NOMO-1 (cell line): ENCODE results near the gene LILRA6.
"Not testable (repeated sequence)": the region's sequence is repeated elsewhere in the genome, so short reads cannot be mapped to it uniquely, and the experiment has no call there.

ENCODE experiments used
- DNase-seq, 2 experiments: peaks; one replicate each; lab custom pipeline; 2025; ENCODE audit not compliant: unreplicated experiment in 2 of 2; lab: John Stamatoyannopoulos, UW

LILRA6 gene

DNA sequence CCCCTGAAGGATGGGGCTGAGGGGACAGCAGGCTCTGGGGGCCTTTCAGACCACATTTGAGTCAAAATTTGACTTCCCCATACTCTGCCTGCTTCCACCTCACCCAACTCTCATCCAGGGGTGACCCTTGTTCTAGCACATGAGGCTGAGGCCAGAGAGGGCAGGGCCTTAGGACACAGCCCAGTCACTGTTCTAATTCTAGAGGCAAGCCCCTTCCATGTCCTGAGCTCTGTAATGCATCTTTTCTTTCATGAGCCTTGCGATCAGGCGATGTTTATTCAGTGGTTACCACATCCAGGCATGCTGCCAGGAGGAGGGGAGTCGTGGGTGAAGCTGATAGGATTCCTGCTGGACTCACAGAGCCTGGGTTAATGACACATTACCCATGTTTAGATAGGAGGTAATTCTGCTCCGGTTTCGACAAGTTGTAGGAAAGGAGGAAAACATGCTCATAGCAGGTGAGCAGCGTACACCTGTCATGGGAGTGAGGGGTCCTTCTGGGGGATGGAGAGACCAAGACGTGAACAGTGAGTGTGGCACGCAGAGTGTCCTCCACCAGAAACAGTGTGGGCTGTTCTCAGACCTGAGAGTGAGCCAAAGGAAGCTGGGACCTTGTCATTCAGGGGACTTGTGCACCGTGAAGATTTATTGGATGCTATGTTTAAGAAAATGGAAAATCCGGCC lies 32.6 kb downstream of the LILRA6 start:
- DNase-seq = peak; percentile 31 to 36

DNA sequence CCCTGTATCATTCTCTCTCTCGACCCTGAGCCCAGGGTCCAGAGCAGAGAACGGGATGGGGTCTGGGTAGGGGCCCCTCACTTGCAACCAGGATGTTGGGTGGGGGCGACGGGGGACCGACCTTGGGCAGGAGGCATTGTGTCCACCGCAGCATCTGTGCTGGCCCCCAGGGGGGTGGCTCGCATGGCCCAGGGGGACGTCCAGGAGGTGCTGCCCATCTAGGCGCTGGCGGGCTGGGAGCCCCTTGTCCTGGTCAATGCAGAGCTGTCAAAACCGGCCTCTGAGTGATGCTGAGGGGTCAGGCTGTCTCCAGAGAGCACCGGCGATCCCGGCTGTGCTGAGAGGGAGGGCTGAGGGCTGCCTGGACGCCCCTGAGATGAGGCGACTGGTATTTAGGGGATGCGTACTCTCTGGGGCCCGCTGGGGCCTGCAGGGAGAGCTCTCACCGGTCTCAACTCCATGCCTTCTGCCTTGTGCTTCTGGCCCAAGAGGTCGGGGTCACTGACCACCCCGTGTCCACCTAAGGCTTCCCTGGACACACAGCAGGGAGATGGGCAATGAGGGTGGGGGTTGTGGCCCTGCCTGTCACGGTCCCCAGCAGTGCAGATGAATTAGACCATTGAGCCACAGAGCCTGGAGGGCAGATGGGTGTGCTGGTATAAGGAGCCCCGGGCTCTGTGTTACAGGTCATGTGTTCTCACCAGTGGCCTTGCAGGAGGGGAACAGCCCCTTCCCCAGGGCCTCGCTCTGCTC lies 33.4 kb downstream of the LILRA6 start:
- DNase-seq = no peak

DNA sequence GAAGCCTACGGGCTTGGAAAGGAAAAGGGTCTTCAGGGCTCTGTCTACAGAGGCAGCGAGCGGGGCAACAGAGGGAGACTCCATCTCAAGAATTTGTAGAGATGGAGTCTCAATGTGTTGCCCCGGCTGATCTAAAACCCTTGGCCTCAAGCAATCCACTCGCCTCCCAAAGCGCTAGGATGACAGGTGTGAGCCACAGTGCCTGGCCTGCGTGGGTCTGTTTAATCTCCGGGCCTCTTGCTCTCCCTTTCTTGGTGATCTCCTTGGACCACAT lies 33.9 kb downstream of the LILRA6 start:
- DNase-seq = no peak

DNA sequence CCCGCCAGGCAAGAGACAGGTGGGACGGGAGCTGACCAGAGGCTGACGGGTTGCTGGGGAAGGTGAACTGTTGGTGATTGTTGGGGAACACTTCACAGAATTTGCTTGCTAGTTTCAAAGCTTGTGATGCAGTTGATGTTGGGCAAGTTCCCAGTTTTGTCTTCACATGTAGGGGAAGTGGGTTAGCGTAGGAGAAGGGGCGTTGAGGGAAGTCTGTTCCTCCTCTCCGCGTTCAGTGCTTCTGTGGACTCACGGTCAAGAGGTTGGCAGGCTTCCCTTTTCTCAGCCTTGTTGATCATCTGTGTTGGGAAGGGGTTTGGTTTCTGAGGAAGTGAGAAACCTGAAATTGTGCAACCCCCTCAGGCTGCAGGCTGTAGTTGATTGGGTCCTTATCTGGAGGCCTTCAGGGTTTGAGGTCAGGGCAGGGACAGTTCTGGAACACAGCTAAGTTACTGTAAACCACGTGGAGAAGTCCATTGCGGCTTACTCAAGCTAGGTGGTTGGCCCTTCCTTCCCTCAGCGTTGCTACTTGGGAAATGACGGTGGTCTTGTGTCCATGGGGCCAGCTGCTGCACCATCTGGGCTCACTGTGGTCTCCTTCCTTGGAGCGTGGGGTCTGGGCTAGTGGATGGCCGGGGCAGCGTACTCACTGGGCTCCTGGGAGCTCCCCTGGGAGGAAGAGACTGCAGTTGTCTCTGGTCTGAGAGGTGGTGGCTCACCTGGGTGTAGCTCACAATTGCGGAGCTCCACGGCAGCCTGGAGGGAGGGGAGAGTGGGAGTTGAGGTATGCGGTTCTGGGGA lies 34.4 kb downstream of the LILRA6 start:
- DNase-seq = peak; percentile 97 to 100

DNA sequence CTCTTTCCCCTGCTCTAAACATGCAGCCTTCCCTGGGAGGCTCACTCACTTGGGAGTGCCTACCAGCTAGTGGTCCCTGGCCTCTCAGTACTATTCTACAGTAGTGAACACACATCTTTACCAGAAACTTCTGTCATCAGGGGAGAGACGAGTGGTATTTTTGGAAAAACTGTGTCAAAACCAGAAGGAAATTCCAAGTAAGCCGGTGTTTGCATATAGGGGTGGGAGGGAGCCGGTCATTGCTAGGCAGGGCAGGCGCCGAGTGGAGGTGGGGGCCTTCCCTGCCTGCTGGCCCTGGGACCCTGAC lies 35.0 kb downstream of the LILRA6 start:
- DNase-seq = peak in 1 of 2 experiments; percentile 50

DNA sequence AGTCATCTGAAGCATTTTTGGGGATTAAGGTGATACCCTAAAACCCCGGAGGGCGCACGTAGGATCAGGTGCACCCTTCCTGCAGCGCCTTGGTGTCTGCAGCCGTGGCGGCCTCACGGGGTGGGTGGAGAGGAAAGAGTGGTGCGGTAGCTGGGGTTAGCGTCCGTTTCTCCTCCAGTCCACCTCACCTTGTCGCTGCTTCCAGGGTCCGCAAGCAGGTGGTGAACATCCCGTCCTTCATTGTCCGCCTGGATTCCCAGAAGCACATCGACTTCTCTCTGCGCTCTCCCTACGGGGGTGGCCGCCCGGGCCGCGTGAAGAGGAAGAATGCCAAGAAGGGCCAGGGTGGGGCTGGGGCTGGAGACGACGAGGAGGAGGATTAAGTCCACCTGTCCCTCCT lies 35.4 kb downstream of the LILRA6 start:
- DNase-seq = not testable (repeated sequence)

DNA sequence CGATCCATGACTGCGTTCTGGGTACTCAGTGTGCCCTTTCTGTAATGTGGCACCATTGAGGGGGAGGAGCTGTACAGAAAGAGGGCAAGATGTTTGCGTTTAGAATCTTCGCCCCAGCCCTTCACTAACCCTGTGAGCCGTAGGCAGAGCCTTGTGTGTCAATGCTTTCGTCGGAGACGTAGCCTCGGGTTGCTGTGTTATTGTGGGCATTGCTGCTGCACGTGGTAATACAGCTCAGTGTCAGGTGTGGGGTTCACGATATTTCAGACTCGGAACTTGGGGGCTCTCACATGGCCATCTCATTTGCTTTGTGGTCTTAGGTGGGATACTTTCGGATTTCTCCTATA lies 35.8 kb downstream of the LILRA6 start:
- no peak for DNase-seq

DNA sequence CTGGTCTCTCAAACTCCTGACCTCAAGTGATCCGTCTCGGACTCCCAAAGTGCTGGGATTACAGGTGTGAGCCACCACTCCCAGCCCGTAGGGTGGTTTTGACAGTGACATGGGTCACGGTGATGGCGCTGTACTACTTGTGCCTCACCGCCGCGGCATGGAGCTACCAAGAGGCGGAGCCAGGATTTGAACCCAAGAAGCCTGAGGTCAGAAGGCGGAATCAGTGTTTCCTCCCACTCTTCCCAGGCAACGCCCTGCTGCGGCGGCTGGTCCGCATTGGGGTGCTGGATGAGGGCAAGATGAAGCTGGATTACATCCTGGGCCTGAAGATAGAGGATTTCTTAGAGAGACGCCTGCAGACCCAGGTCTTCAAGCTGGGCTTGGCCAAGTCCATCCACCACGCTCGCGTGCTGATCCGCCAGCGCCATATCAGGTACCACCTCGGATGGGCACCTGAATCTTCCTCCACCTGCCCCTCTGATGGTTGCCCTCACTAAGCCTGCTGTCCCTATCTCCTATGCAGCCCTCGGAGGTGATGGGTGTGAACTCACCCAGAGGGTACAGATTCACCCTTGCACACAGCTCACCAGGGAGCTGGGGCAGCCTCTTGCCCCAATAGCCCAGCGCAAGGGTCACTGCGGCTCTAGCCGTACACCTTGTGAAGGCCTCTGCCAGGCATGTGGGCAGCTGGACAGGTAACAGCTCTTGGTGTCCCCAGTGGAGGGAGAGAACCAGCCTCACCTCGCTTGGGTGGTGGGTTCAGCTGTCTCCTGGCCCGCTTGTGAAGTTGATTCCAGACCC lies 36.4 kb downstream of the LILRA6 start:
- DNase-seq = no peak

DNA sequence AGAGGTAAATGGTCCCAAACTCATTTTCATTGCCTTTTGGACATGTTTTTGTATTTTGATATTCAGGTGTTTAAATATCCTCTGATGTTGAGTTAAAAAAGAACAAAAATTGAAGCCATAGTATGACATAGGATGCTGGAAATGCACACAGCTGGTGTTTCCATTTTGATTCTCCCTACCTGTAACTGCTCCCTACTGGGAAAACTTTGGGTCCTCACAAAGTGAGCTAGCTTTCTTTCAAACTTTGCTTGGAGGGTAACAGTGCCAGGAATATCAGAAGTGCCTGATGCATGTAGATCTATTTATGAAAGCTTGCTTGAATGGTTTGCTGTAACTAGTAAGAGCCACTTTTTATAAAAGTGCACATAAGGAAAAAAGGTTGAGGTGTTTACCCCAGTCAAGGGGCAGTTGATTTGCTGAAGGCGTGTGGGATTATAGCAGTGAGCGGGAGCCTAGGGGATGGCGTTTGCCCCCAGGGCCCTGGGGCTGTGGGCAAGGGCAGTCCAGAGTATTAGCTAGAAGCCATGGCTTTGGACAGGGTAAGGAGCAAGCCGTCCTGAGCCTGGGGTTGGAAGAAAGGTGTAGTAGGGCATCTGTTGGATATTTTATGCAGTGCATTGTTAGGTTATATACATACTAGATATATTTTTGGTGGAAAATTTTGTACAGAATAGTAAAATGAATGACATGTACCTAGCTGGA lies 37.7 kb downstream of the LILRA6 start:
- no peak for DNase-seq

DNA sequence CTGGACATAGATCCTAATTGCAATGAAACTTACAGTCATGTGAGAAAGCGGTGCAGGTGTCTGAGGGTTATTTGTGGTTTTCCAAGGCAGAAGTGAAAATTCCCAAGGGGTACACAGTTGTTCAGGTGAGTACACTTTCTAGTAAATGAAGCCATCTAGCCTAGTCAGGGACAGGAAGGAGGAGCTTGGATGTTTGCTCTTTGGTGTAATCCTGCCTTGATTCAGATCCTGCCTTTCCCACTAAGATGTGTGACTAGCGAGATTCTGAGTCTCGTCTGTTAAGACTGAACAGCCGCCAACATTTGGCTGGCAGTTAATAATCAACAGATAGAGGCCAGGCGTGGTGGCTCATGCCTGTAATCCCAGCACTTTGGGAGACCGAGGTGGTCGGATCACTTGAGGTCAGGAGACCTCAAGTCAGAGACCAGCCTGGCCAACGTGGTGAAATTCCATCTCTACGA lies 39.4 kb downstream of the LILRA6 start:
- no peak for DNase-seq

DNA sequence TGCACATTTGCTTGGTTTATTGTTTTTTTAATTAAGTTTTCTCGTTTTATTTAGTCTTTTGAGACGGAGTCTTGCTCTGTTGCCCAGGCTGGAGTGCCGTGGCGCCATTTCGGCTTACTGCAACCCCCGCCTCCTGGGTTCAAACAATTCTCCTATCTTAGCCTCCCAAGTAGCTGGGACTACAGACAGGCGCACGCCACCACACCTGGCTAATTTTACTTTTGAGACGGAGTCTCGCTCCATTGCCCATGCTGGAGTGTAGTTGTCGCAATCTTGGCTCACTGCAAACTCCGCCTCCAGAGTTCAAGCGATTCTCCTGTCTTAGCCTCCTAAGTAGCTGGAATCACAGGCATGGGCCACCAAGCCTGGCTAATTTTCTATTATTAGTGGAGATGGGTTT lies 40.6 kb downstream of the LILRA6 start:
- peak in 1 of 2 experiments; percentile 17 for DNase-seq

DNA sequence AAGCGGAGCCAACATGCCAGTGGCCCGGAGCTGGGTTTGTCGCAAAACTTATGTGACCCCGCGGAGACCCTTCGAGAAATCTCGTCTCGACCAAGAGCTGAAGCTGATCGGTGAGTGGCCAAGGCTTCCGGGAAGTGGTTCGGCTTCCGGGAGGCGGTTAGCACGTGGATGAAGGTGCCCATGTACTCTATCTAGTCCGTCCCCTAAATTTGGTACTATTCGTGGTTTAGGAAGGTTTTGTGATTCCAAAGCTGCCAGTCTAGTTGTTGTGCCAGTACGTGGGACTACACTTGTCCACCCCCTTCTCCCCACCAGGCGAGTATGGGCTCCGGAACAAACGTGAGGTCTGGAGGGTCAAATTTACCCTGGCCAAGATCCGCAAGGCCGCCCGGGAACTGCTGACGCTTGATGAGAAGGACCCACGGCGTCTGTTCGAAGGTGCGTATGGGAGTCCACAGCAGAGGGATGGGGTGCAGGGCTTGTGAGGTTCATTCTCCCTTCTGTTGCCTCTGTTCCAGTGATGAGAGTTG lies 41.4 kb downstream of the LILRA6 start:
- DNase-seq = no peak

DNA sequence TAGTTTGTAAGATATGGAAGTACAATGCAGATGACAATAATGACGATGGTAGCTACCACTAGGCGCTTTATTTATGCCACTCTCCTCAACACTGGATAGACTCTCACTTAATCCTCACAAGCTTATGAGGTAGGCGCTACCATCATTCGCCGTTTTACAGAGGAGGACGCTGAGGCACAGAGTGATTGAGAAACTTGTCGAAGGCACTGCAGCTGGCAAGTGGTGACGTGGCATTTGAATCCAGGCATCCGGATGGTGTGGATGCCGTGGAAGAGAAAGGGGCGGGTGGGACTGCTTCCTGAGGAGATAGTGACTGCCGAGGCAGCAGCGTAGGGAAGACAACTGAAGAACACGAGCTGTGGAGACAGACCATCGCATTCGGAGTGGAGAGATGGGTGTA lies 43.2 kb downstream of the LILRA6 start:
- no peak for DNase-seq

DNA sequence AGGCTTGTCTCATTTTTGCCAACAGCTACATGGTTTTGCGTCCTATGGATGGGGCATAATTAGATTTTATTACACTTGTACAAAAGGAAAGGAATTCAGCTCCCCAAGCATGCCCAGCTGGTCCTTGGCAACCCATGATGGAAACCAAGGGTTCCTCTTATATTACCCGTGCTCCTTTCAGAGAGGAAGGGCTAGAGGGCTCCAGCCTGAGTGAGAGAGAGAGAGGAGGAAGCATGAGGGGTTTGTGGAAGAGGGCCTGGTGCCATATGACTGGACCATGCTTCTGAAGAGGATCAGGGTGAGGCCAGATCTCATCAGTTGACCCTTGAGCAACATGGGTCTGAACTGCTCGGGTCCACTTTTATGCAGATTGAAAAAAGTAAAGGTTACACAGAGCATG lies 45.5 kb downstream of the LILRA6 start:
- no peak for DNase-seq

DNA sequence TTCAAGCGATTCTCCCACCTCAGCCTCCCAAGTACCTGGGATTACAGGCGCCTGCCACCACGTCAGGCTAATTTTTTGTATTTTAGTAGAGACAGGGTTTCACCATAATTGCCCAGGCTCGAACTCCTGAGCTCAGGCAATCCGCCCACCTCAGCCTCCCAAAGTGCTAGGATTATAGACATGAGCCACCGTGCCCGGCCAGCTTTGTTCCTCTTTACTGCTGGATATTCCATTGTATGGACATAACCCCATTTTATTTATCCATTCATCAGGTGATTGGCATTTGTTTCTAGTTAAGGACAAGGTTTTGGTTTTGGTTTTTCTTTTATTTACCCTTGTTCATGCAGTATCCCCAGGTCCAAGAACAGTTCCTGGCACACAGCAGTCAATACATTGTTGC lies 46.1 kb downstream of the LILRA6 start:
- no peak for DNase-seq

DNA sequence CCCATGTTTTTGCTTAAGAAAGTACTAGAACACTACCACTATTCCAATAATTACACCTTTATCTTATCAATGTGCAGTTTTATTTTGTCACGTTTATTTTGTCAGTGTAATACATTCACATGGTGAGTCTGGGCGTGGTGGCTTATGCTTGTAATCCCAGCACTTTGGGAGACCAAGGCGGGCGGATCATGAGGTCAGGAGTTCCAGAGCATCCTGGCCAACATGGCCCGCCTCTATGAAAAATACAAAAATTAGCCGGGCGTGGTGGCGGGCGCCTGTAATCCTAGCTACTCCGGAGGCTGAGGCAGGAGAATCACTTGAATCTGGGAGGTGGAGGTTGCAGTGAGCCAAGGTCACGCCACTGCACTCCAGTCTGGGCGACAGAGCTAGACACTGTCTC lies 48.1 kb downstream of the LILRA6 start:
- not testable (repeated sequence) for DNase-seq

DNA sequence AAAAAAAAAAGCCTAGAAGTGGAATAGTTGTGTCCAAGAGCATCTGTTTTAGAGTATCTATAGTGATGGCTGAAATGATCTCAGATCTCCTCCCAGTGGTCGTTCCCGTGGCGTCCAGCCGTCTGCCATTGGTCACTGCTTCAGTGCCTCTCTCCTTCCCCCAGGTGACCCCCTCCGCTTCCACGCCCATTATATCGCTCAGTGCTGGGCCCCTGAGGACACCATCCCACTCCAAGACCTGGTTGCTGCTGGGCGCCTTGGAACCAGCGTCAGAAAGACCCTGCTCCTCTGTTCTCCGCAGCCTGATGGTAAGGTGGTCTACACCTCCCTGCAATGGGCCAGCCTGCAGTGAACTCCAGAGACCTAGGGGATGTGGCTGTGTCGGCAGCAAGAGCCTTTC lies 49.6 kb downstream of the LILRA6 start:
- no peak for DNase-seq

DNA sequence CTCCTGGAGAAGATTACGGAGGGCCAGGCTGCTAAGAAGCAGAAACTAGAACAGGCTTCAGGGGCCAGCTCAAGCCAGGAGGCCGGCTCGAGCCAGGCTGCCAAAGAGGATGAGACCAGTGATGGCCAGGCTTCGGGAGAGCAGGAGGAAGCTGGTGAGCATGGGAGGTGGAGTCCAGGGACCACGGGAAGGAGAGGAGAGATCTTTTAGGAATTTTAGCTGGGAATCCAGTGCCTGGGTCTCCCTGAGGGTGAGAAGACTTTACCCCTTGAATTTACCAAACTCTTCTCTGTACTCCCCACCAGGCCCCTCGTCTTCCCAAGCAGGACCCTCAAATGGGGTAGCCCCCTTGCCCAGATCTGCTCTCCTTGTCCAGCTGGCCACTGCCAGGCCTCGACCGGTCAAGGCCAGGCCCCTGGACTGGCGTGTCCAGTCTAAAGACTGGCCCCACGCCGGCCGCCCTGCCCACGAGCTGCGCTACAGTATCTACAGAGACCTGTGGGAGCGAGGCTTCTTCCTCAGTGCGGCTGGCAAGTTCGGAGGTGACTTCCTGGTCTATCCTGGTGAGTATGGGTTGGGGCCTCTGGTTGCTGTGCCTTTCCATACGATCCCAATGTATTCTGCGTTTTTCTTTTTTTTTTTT lies 50.7 kb downstream of the LILRA6 start:
- DNase-seq = no peak

DNA sequence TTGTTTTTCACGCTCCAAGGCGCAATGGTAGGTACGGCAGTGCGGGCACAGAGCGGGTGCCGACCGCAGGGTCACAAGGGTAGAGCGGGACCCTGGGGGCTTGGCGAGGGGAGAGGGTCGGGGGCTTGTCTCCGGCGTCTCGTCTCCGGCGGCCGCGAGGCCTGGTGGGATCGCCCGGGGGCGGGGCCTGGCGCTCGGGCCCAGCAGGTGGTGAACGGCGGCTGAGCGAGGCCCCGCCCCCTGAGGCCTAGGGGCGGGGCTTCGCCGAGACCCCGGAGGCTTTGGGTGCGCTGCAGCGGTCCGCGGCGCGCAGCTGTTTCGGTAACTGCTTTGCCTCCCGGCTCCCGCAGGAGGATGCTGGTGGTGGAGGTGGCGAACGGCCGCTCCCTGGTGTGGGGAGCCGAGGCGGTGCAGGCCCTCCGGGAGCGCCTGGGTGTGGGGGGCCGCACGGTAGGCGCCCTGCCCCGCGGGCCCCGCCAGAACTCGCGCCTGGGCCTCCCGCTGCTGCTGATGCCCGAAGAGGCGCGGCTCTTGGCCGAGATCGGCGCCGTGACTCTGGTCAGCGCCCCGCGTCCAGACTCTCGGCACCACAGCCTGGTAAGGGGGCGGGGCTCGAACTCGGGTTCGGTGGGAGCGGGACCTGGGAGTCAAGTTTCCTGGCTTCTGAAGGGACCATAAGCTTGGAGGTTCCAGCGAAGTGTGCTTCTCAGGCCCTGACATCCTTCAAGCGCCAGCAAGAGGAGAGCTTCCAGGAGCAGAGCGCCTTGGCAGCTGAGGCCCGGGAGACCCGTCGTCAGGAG lies 51.4 kb downstream of the LILRA6 start, which contains the start of gene TSEN34:
TSEN34 (plus strand) TSS at position 298 of the 800 bp plus-strand sequence; CDS start at position 355, 57 bp downstream.
- DNase-seq = peak; percentile 86 to 88
